Measurements from ENCODE around the gene B3GNT4. TPM values are rescaled to one million over a fixed set of nuclear protein-coding genes. Genes with fewer than 3 reads are reported as not detected.

The B3GNT4 gene
- total and polyA plus RNA-seq, 9 donors: 0.04 to 0.88 (median 0.29) TPM

- no peaks in the 10 kb centered on the region for H3K9me3 ChIP-seq (replicated peaks; ENCODE audit: control insufficient read depth, low read depth, low read length)
- no peak overlapping the region for H3K4me3 ChIP-seq (ENCODE audit: low read length)
- no peak for DNase-seq
- peaks cover 71% of the 10 kb centered on the region for H3K36me3 ChIP-seq (ENCODE audit: control insufficient read depth, insufficient read depth, low read length)
- no peaks in the 10 kb centered on the region for H3K4me1 ChIP-seq (ENCODE audit: control insufficient read depth, insufficient read depth, low read length)
- WGBS (ENCODE audit: insufficient coverage): 100% methylated on average over 2 of the region's 5 CpGs
- H3K27ac ChIP-seq (ENCODE audit: low read length): no peak overlapping the region
- no peaks in the 10 kb centered on the region for H3K27me3 ChIP-seq (ENCODE audit: control insufficient read depth, insufficient read depth, low read length)
Observed at GRCh38 chr12:122215771-122216170, 12.3 kb downstream of the B3GNT4 start.

- no CpG with 5 or more reads among the region's 1 CpG for WGBS (ENCODE audit: insufficient coverage)
- no peak overlapping the region for H3K4me3 ChIP-seq (ENCODE audit: low read length)
Observed at GRCh38 chr12:122216445-122216844, 12.9 kb downstream of the B3GNT4 start.

GRCh38 chr12:122225683-122226365 is 22.3 kb downstream of the B3GNT4 start, which contains the start of gene DIABLO:
Gene DIABLO, minus strand, starts transcription at chr12:122226052. Its CDS starts 38 bp downstream, at chr12:122226014.
- no peaks in the 10 kb centered on the region for H3K27me3 ChIP-seq (ENCODE audit: control insufficient read depth, insufficient read depth, low read length)
- no peaks in the 10 kb centered on the region for H3K9me3 ChIP-seq (replicated peaks; ENCODE audit: control insufficient read depth, low read depth, low read length)
- peak within 1 kb of the TSS; percentile 98 for H3K27ac ChIP-seq (ENCODE audit: low read length)
- WGBS (ENCODE audit: insufficient coverage): under 1% methylated on average over 64 of the region's 74 CpGs
- peaks cover 33% of the 10 kb centered on the region for H3K36me3 ChIP-seq (ENCODE audit: control insufficient read depth, insufficient read depth, low read length)
- DNase-seq: peak; percentile 100
- peak within 1 kb of the TSS; percentile 89 for H3K4me3 ChIP-seq (ENCODE audit: low read length)
- H3K4me1 ChIP-seq (ENCODE audit: control insufficient read depth, insufficient read depth, low read length): peaks cover 18% of the 10 kb centered on the region

More at GRCh38 chr12:122216445-122216844, 12.9 kb downstream of the B3GNT4 start:
- Histone ChIP-seq H3K27me3 (ENCODE audit: control insufficient read depth, insufficient read depth, low read length) (no peaks in the 10 kb centered on the region), H3K9me3 (replicated peaks; ENCODE audit: control insufficient read depth, low read depth, low read length) (no peaks in the 10 kb centered on the region), H3K36me3 (ENCODE audit: control insufficient read depth, insufficient read depth, low read length) (peaks cover 71% of the 10 kb centered on the region), H3K27ac (ENCODE audit: low read length) (no peak overlapping the region), H3K4me1 (ENCODE audit: control insufficient read depth, insufficient read depth, low read length) (no peaks in the 10 kb centered on the region)
- DNase-seq: no peak

- DNase-seq: peak; percentile 19
- 1% methylated on average over 48 of the region's 55 CpGs for WGBS (ENCODE audit: insufficient coverage)
- Histone ChIP-seq H3K4me3 (ENCODE audit: low read length) (peak overlapping the region; percentile 34), H3K36me3 (ENCODE audit: control insufficient read depth, insufficient read depth, low read length) (peaks cover 32% of the 10 kb centered on the region), H3K9me3 (replicated peaks; ENCODE audit: control insufficient read depth, low read depth, low read length) (no peaks in the 10 kb centered on the region), H3K4me1 (ENCODE audit: control insufficient read depth, insufficient read depth, low read length) (peaks cover 18% of the 10 kb centered on the region), H3K27ac (ENCODE audit: low read length) (no peak overlapping the region), H3K27me3 (ENCODE audit: control insufficient read depth, insufficient read depth, low read length) (no peaks in the 10 kb centered on the region)
Observed at GRCh38 chr12:122226366-122227125, 23.0 kb downstream of the B3GNT4 start.

GRCh38 chr12:122227341-122227740 is 23.8 kb downstream of the B3GNT4 start:
- 91% methylated on average over 16 of the region's 17 CpGs for WGBS (ENCODE audit: insufficient coverage)
- DNase-seq: no peak
- peaks cover 18% of the 10 kb centered on the region for H3K4me1 ChIP-seq (ENCODE audit: control insufficient read depth, insufficient read depth, low read length)
- no peak overlapping the region for H3K27ac ChIP-seq (ENCODE audit: low read length)
- no peak overlapping the region for H3K4me3 ChIP-seq (ENCODE audit: low read length)
- H3K36me3 ChIP-seq (ENCODE audit: control insufficient read depth, insufficient read depth, low read length): peaks cover 28% of the 10 kb centered on the region
- H3K9me3 ChIP-seq (replicated peaks; ENCODE audit: control insufficient read depth, low read depth, low read length): no peaks in the 10 kb centered on the region
- H3K27me3 ChIP-seq (ENCODE audit: control insufficient read depth, insufficient read depth, low read length): no peaks in the 10 kb centered on the region

GRCh38 chr12:122228092-122228491 is 24.6 kb downstream of the B3GNT4 start:
- 90% methylated on average over 3 of the region's 5 CpGs for WGBS (ENCODE audit: insufficient coverage)
- no peaks in the 10 kb centered on the region for H3K27me3 ChIP-seq (ENCODE audit: control insufficient read depth, insufficient read depth, low read length)
- H3K4me1 ChIP-seq (ENCODE audit: control insufficient read depth, insufficient read depth, low read length): peaks cover 18% of the 10 kb centered on the region
- H3K9me3 ChIP-seq (replicated peaks; ENCODE audit: control insufficient read depth, low read depth, low read length): no peaks in the 10 kb centered on the region
- H3K27ac ChIP-seq (ENCODE audit: low read length): no peak overlapping the region
- H3K4me3 ChIP-seq (ENCODE audit: low read length): no peak overlapping the region
- H3K36me3 ChIP-seq (ENCODE audit: control insufficient read depth, insufficient read depth, low read length): peaks cover 24% of the 10 kb centered on the region
- no peak for DNase-seq

- peaks cover 8% of the 10 kb centered on the region for H3K4me1 ChIP-seq (ENCODE audit: control insufficient read depth, insufficient read depth, low read length)
- 59% methylated on average over 4 of the region's 6 CpGs for WGBS (ENCODE audit: insufficient coverage)
- H3K27ac ChIP-seq (ENCODE audit: low read length): no peak overlapping the region
- H3K9me3 ChIP-seq (replicated peaks; ENCODE audit: control insufficient read depth, low read depth, low read length): no peaks in the 10 kb centered on the region
- peaks cover 36% of the 10 kb centered on the region for H3K36me3 ChIP-seq (ENCODE audit: control insufficient read depth, insufficient read depth, low read length)
- no peaks in the 10 kb centered on the region for H3K27me3 ChIP-seq (ENCODE audit: control insufficient read depth, insufficient read depth, low read length)
- no peak overlapping the region for H3K4me3 ChIP-seq (ENCODE audit: low read length)
- no peak for DNase-seq
Observed at GRCh38 chr12:122230798-122231197, 27.3 kb downstream of the B3GNT4 start.

GRCh38 chr12:122232691-122233090 is 29.2 kb downstream of the B3GNT4 start:
- Histone ChIP-seq H3K36me3 (ENCODE audit: control insufficient read depth, insufficient read depth, low read length) (peaks cover 37% of the 10 kb centered on the region), H3K27ac (ENCODE audit: low read length) (no peak overlapping the region), H3K4me3 (ENCODE audit: low read length) (no peak overlapping the region), H3K4me1 (ENCODE audit: control insufficient read depth, insufficient read depth, low read length) (no peaks in the 10 kb centered on the region), H3K9me3 (replicated peaks; ENCODE audit: control insufficient read depth, low read depth, low read length) (no peaks in the 10 kb centered on the region), H3K27me3 (ENCODE audit: control insufficient read depth, insufficient read depth, low read length) (no peaks in the 10 kb centered on the region)
- no CpG with 5 or more reads among the region's 10 CpGs for WGBS (ENCODE audit: insufficient coverage)
- DNase-seq: no peak

- WGBS (ENCODE audit: insufficient coverage): no CpG with 5 or more reads among the region's 7 CpGs
- peaks cover 33% of the 10 kb centered on the region for H3K36me3 ChIP-seq (ENCODE audit: control insufficient read depth, insufficient read depth, low read length)
- H3K27ac ChIP-seq (ENCODE audit: low read length): no peak overlapping the region
- no peaks in the 10 kb centered on the region for H3K9me3 ChIP-seq (replicated peaks; ENCODE audit: control insufficient read depth, low read depth, low read length)
- no peaks in the 10 kb centered on the region for H3K4me1 ChIP-seq (ENCODE audit: control insufficient read depth, insufficient read depth, low read length)
- no peak for DNase-seq
- no peak overlapping the region for H3K4me3 ChIP-seq (ENCODE audit: low read length)
- H3K27me3 ChIP-seq (ENCODE audit: control insufficient read depth, insufficient read depth, low read length): no peaks in the 10 kb centered on the region
Observed at GRCh38 chr12:122235741-122236140, 32.2 kb downstream of the B3GNT4 start.

GRCh38 chr12:122238861-122239260 is 35.4 kb downstream of the B3GNT4 start:
- Histone ChIP-seq H3K27ac (ENCODE audit: low read length) (no peak overlapping the region), H3K4me1 (ENCODE audit: control insufficient read depth, insufficient read depth, low read length) (no peaks in the 10 kb centered on the region), H3K9me3 (replicated peaks; ENCODE audit: control insufficient read depth, low read depth, low read length) (no peaks in the 10 kb centered on the region), H3K27me3 (ENCODE audit: control insufficient read depth, insufficient read depth, low read length) (no peaks in the 10 kb centered on the region), H3K36me3 (ENCODE audit: control insufficient read depth, insufficient read depth, low read length) (peaks cover 32% of the 10 kb centered on the region), H3K4me3 (ENCODE audit: low read length) (no peak overlapping the region)
- DNase-seq: no peak
- WGBS (ENCODE audit: insufficient coverage): no CpG with 5 or more reads among the region's 5 CpGs

Measured in muscle of leg (tissue), 11 donors.